ENCODE measurements around the gene HSF2.

Gene HSF2

DNA sequence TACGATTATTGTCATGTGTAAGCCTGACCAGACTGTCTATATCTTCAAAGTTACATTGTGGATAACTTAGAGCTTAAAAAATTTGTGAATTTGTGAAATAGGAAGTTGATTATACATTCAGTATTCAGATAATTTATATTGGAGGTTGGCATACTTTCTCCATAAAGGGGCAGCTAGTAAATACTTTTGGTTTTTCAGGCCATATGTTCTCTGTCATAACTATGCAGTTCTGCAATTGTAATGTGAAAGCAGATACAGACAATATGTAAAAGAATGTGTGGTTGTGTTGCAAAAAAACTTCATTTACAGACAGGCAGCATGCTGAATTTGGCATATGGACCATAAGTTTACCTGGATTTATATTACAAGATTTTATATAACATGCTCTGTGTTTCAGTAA, 29.3 kb downstream of the HSF2 start:
- CTCF ChIA-PET, result interaction anchor here (0.6 kb wide), 1 partner anchor 240 kb away, joined by 3 read pairs; no protein-coding TSS in a partner anchor
- TF ChIP-seq, protein P1, sequence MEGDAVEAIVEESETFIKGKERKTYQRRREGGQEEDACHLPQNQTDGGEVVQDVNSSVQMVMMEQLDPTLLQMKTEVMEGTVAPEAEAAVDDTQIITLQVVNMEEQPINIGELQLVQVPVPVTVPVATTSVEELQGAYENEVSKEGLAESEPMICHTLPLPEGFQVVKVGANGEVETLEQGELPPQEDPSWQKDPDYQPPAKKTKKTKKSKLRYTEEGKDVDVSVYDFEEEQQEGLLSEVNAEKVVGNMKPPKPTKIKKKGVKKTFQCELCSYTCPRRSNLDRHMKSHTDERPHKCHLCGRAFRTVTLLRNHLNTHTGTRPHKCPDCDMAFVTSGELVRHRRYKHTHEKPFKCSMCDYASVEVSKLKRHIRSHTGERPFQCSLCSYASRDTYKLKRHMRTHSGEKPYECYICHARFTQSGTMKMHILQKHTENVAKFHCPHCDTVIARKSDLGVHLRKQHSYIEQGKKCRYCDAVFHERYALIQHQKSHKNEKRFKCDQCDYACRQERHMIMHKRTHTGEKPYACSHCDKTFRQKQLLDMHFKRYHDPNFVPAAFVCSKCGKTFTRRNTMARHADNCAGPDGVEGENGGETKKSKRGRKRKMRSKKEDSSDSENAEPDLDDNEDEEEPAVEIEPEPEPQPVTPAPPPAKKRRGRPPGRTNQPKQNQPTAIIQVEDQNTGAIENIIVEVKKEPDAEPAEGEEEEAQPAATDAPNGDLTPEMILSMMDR (conservative IDR thresholded peaks at IDR 0.05; ENCODE audit: low read depth), result no peak
- POLR2A ChIA-PET (ENCODE audit: low non-redundant PET), result no interaction called here
- DNase-seq (ENCODE audit: low spot score), result no peak
- no peak overlapping the region for H3K27ac ChIP-seq

DNA sequence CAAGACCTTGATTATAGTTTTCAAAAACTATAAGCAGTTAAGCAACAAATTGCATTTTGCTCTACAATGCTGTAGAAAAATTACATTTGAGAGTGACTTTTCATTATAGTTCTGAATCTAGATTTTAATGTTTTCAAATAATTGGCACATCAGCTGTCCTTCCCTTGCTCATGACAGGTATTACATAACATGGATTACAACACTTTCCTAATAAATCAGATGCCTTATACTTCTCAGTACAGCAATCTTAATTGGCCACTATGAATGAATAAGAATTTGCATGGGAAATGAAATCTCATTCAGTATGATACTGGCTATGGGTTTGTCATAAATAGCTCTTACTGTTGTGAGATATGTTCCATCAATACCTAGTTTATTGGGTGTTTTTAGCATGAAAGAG, 29.9 kb downstream of the HSF2 start:
- no peak for DNase-seq (ENCODE audit: low spot score)
- TF ChIP-seq, protein P1 (conservative IDR thresholded peaks at IDR 0.05; ENCODE audit: low read depth), result no peak
- ChIA-PET CTCF (interaction anchor here (0.6 kb wide), 1 partner anchor 239 kb away, joined by 3 read pairs; no protein-coding TSS in a partner anchor), POLR2A (ENCODE audit: low non-redundant PET) (no interaction called here)
- H3K27ac ChIP-seq, result no peak overlapping the region

DNA sequence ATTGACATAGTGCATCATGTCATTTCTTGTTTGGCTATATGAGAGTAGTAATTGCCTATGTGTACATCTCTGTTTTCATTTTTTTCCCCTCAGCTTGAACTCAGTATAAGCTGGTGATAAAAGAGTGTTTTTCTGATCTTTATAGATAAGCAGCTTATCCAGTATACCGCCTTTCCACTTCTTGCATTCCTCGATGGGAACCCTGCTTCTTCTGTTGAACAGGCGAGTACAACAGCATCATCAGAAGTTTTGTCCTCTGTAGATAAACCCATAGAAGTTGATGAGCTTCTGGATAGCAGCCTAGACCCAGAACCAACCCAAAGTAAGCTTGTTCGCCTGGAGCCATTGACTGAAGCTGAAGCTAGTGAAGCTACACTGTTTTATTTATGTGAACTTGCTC, 32.3 kb downstream of the HSF2 start:
- TF ChIP-seq, protein P1 (conservative IDR thresholded peaks at IDR 0.05; ENCODE audit: low read depth), result no peak
- no peak overlapping the region for H3K27ac ChIP-seq
- no peak for DNase-seq (ENCODE audit: low spot score)
- POLR2A ChIA-PET (ENCODE audit: low non-redundant PET), result no interaction called here
- CTCF ChIA-PET, result interaction anchor here (0.5 to 1.0 kb wide), 3 partner anchors 23 to 284 kb away, joined by 3 read pairs; no protein-coding TSS in a partner anchor

DNA sequence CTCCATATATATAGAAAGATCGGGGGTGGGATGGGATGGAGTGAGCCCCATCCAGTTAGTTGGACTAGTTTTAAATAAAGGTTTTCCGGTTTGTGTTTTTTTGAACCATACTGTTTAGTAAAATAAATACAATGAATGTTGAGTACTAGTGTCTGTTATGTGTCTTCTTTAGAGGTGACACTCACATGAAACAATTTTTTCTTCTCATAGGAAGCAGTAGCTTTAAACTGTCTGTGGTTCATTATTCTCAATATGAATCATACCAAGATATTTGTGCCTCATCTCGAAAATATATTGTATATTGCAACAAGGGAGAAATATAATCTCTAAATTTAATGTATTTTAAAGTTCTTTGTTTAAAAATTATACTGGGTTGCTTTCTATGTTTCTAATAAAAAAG, 33.4 kb downstream of the HSF2 start:
- TF ChIP-seq, protein P1 (conservative IDR thresholded peaks at IDR 0.05; ENCODE audit: low read depth), result no peak
- no peak for DNase-seq (ENCODE audit: low spot score)
- ChIA-PET CTCF (no interaction called here), POLR2A (ENCODE audit: low non-redundant PET) (no interaction called here)
- no peak overlapping the region for H3K27ac ChIP-seq

DNA sequence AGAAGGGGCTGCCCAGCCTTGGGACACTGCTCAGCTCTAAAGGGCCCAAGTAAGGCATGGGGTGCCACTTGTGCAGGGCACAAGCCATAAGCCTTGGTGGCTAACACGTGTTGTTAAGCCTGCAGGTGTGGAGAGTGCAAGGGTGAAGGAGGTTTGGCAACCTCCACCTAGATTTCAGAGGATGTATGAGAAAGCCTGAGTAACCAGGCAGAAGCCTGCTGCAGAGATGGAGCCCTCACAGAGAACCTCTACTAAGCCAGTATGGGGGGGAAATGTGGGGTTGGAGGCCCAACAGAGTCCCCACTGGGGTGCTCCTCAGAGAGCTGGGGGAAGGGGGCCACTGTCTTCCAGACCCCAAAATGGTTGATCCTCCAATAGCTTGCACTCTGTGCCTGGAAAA, 39.5 kb downstream of the HSF2 start:
- POLR2A ChIA-PET (ENCODE audit: low non-redundant PET), result no interaction called here
- no peak overlapping the region for H3K27ac ChIP-seq
- TF ChIP-seq, protein P1 (conservative IDR thresholded peaks at IDR 0.05; ENCODE audit: low read depth), result no peak
- no peak for DNase-seq (ENCODE audit: low spot score)
- CTCF ChIA-PET, result no interaction called here

DNA sequence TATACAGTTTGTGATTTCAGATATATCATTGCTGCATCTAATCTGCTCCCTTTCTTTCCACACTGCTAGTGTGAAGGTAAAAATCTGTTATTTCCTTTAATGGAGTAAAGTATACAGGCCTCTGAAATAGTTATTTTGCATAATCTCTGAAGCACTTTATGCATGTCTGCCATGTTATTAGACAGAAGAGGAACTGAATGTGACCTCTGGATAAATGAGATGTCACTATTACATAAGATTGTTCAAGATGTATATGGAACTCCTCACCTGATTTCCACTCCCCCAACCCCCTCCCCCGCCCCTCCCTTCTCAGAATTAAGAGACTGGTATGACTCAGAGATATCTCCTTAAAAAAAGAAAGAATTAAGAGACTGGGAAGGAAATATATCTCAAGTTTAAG, 45.8 kb downstream of the HSF2 start:
- POLR2A ChIA-PET (ENCODE audit: low non-redundant PET), result no interaction called here
- CTCF ChIA-PET, result no interaction called here
- DNase-seq (ENCODE audit: low spot score), result no peak
- TF ChIP-seq, protein P1 (conservative IDR thresholded peaks at IDR 0.05; ENCODE audit: low read depth), result no peak
- H3K27ac ChIP-seq, result no peak overlapping the region

DNA sequence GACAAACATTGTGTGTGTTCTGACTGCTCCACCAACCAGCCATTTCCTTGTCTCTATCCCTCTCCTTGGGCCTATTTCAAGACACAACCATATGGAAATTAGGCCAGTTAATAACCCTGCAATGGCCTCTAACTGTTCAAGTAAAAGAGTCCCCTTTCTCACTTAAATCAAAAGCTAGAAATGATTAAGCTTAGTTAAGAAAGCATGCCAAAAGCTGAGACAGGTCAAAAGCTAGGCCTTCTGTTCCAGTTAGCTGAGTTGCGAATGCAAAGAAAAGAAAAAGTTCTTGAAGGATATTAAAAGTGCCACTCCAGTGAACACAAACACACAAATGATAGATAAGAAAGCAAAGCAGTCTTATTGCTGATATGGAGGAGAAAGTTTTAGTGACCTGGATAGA, 49.6 kb downstream of the HSF2 start:
- POLR2A ChIA-PET (ENCODE audit: low non-redundant PET), result no interaction called here
- H3K27ac ChIP-seq, result no peak overlapping the region
- TF ChIP-seq, protein P1 (conservative IDR thresholded peaks at IDR 0.05; ENCODE audit: low read depth), result no peak
- CTCF ChIA-PET, result no interaction called here
- DNase-seq (ENCODE audit: low spot score), result no peak

Measured in RWPE1 (cell line).